HG03196 (cell line): ENCODE results near the gene SHISAL2A.
A peak's percentile ranks its signal among the peaks of the same experiment; 100 is the strongest.

ENCODE experiments used
- ATAC-seq: cut with Tn5 transposase; IDR thresholded peaks from one replicate; pipeline ENCODE4 v1.9.1; 2021; ENCODE audit not compliant: unreplicated experiment

Gene SHISAL2A

GRCh38 chr1:52659356-52659755 is 26.4 kb downstream of the SHISAL2A start:
- peak; percentile 55 for ATAC-seq

- no peak for ATAC-seq
These were observed 27.1 kb downstream of the SHISAL2A start for GRCh38 chr1:52659851-52660596.

GRCh38 chr1:52660807-52661206 is 27.8 kb downstream of the SHISAL2A start:
- ATAC-seq = no peak

GRCh38 chr1:52662645-52663313 is 29.8 kb downstream of the SHISAL2A start:
- ATAC-seq = no peak

- ATAC-seq = no peak
These were observed 30.7 kb downstream of the SHISAL2A start for GRCh38 chr1:52663716-52664115.

- no peak for ATAC-seq
These were observed 32.3 kb downstream of the SHISAL2A start for GRCh38 chr1:52665006-52665941.

- ATAC-seq = no peak
These were observed 34.3 kb downstream of the SHISAL2A start for GRCh38 chr1:52667290-52667689.

GRCh38 chr1:52667984-52668383 is 35.0 kb downstream of the SHISAL2A start:
- no peak for ATAC-seq

GRCh38 chr1:52668711-52669110 is 35.7 kb downstream of the SHISAL2A start:
- no peak for ATAC-seq

- ATAC-seq = no peak
These were observed 36.7 kb downstream of the SHISAL2A start for GRCh38 chr1:52669696-52670095.

GRCh38 chr1:52670604-52671003 is 37.6 kb downstream of the SHISAL2A start:
- ATAC-seq = no peak

GRCh38 chr1:52672946-52673345 is 40.0 kb downstream of the SHISAL2A start:
- ATAC-seq = no peak

GRCh38 chr1:52673513-52673912 is 40.5 kb downstream of the SHISAL2A start:
- ATAC-seq = no peak

GRCh38 chr1:52674497-52675384 is 41.8 kb downstream of the SHISAL2A start:
- ATAC-seq = no peak

GRCh38 chr1:52676249-52676903 is 43.4 kb downstream of the SHISAL2A start:
- ATAC-seq = no peak

- ATAC-seq = no peak
These were observed 44.3 kb downstream of the SHISAL2A start for GRCh38 chr1:52677076-52677806.

- ATAC-seq = no peak
These were observed 46.1 kb downstream of the SHISAL2A start for GRCh38 chr1:52679048-52679447.

- no peak for ATAC-seq
These were observed 46.5 kb downstream of the SHISAL2A start for GRCh38 chr1:52679498-52679897.

GRCh38 chr1:52680353-52680752 is 47.4 kb downstream of the SHISAL2A start:
- ATAC-seq = no peak
